ENCODE results near the gene FLRT1.

The FLRT1 gene

DNA sequence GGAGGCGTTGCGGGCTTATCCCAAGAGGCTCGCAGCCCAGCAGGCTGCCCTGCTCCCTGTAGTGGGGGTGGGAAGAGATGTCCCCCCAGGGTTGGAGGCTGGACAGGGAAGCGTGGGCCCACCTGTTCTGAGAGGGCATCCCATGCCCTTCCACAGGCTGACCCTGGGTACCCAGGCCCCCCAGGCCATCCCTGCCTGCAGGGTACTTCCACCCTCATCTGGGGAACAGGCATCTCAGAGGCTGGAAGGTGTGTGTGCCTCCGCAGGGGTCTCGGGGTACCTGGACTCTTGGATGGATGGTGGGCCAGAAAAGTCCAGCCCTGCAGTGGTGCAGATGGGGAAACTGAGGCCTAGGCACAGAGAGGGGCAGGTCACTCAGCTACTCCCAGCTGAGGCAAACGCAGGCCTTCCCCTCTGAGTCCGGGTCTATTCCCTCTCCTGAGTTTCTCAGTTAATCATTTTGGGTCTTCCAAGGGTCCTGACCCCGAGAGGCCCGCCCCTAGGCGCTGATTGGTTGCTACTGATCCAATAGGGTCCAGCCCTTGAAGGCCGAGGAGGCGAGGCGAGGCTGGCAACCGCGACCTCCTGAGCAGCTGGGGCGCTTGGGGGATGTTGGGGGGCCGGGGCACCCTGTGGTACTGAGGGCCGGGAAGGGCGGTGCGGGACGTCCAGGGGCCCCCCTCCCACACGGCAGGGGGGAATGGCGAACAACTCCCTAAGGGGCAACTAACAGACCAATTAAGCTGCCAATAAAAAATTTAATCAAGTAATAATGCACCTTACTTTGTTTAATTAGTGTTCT is 23.8 kb downstream of the FLRT1 start:
- H3K4me3 ChIP-seq (ENCODE audit: low read depth, low read length): no peak overlapping the region
- DNase-seq (ENCODE audit: low read depth): no peak
- TF ChIP-seq CTCF (IDR thresholded peaks at IDR 0.05; ENCODE audit: insufficient read depth, low read depth, low read length, missing control alignments): no peak

DNA sequence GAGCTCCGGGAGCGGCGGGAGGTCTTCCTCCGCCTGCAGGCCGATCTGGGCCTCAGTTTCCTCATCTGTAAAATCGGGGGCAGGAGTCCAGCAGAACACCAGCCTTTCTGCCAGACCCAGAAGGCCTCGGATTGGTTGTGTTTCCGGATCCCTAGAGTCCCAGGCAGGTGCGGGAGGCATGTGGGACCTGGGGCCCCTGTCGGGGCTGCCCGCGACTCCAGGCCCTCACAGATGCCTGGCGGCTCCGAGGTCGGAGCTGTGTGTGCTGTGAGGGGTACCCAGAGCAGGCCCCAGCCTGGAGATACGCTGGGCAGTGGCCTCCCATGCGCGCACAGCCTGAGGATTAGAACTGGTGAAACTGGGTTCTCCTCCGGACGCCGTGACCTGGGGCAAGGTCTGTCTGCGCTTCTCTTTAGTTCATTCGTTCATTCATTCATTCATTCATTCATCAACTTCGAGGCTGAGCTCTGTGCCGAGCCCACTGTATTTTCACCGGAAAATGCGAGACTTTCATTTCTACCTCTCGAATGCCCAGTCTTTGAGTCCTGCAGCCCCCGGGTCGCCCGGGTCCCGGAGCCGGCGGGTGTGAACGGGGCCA is 24.6 kb downstream of the FLRT1 start:
- no peak for TF ChIP-seq CTCF (IDR thresholded peaks at IDR 0.05; ENCODE audit: insufficient read depth, low read depth, low read length, missing control alignments)
- DNase-seq (ENCODE audit: low read depth): no peak
- H3K4me3 ChIP-seq (ENCODE audit: low read depth, low read length): peak overlapping the region; percentile 22

- H3K4me3 ChIP-seq (ENCODE audit: low read depth, low read length): peak overlapping the region; percentile 34
- peak; percentile 47 for DNase-seq (ENCODE audit: low read depth)
- TF ChIP-seq CTCF (IDR thresholded peaks at IDR 0.05; ENCODE audit: insufficient read depth, low read depth, low read length, missing control alignments): no peak
These were observed 25.2 kb downstream of the FLRT1 start for GRCh38 chr11:64060861-64061444.

DNA sequence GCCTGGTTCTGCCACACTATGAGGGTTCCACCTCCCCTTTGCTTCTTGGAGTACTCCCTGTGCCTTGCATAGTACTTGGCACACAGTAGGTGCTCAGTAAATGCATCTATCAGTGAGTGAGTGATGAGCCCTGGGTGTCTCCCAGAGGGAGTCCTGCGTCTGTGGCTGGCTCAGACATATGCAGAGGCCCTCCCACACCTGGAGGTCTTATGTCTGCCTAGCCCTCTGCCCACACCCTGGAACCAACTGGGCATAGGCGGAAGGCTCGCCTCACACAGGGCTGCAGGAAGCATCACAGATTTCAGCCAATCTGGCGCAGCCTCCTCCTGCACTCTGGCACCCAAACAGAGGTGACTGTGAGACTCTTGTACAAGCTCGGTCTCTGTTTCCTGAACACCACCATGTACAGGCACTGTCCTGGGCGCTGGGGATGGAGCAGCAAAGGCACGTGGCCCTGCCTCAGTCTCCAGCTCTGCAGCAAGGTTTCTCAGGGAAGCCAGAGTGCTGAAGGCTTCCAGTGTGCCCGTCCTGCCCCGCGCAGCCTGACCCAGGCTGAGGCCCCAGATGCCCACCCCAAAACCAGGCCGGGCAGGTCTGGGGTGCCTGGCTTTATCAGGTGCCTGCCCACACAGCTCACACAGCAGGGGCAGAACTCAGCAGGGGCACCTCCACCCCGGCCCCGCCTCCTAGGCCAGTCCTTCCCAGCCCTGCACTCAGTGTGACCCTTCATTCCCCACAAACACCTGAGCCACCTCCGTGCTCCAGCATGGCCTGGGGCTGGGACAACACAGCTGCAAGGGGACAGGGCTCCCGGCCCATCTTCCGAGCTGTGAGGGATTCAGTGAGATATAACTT is 26.7 kb downstream of the FLRT1 start:
- no peak for DNase-seq (ENCODE audit: low read depth)
- H3K4me3 ChIP-seq (ENCODE audit: low read depth, low read length): no peak overlapping the region
- TF ChIP-seq CTCF (IDR thresholded peaks at IDR 0.05; ENCODE audit: insufficient read depth, low read depth, low read length, missing control alignments): no peak

- no peak for DNase-seq (ENCODE audit: low read depth)
- no peak for TF ChIP-seq CTCF (IDR thresholded peaks at IDR 0.05; ENCODE audit: insufficient read depth, low read depth, low read length, missing control alignments)
- no peak overlapping the region for H3K4me3 ChIP-seq (ENCODE audit: low read depth, low read length)
These were observed 28.0 kb downstream of the FLRT1 start for GRCh38 chr11:64063777-64064176.

DNA sequence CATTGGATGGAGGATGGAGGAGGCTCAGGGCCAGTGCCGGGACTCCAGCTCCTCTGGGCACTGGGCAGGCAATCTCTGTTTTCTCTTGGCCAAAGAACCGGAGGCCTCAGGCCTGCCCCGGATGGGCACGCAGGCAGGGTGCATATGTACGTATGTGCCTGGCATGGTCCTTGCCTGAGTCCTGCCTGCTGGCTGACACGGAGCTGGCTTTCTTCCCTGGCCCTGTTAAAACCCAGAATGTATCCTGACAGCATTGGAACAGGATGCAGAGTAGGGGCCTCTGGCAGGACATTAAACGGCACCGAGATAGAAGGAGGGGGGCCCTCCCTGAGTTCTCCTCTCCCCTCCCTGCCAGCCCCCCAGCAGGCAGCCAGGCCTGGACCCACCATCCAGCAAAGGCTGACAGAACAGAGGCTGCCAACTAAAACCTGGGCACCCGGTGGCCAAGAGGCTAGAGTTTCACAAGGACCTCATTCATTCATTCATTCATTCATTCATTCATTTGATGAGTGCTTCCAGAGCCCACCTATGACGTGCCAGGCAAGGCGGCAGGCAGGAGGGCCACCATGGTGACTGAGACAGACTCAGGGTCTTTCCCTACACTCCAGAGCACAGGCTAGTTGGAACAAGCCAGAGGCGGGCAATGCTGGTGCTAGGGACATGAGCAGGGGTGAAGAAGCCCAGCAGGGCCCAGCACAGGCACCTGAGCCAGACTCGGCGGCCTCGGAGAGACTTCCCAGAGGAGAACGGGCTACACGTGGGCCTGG is 28.8 kb downstream of the FLRT1 start:
- DNase-seq (ENCODE audit: low read depth): no peak

More for the DNA sequence above, 28.8 kb downstream of the FLRT1 start:
- H3K4me3 ChIP-seq (ENCODE audit: low read depth, low read length): no peak overlapping the region
- TF ChIP-seq CTCF (IDR thresholded peaks at IDR 0.05; ENCODE audit: insufficient read depth, low read depth, low read length, missing control alignments): no peak

Measured in GM12865 (cell line).